Endothelial cell of umbilical vein (primary cell): ENCODE results near the gene RASSF5. TPM values are rescaled to one million over a fixed set of nuclear protein-coding genes. Genes with fewer than 3 reads are reported as not detected.

ENCODE experiments used
- BruUV-seq: library from RNA; stranded (reverse); fragments of 400-500 nt; replicated peaks from 2 replicates; lab custom pipeline; 2021; lab: Mats Ljungman, UMichigan
- CTCF ChIA-PET: fragments of 300-600, 350-600 bp; sonication (Branson Sonifier 250); formaldehyde crosslinking; loops from one replicate; lab custom pipeline; 2021; ENCODE audit warnings: antibody characterized with exemption, inconsistent platforms; lab: Charles Lee
- POLR2A ChIA-PET: fragments of 300-600, 350-600 bp; sonication (Branson Sonifier 250); formaldehyde crosslinking; loops from one replicate; lab custom pipeline; 2021; ENCODE audit warnings: antibody characterized with exemption, inconsistent platforms; lab: Charles Lee
- DNase-seq: peaks from one replicate; pipeline ENCODE4 v3.0.0-alpha.2; 2011; ENCODE audit warnings: low read depth, low spot score
- FAIRE-seq: peaks from 2 replicates; lab custom pipeline; 2011; peaks lifted over from hg19 to GRCh38; lab: Jason Lieb, UNC
- H2AFZ ChIP-seq: 2 replicates; pipeline ENCODE4 v1.6.0; 2012; ENCODE audit warnings: low read depth, low read length, control low read depth, inconsistent platforms
- H3K27ac ChIP-seq: 2 replicates; pipeline ENCODE4 v1.5.1; 2011; ENCODE audit warnings: low read depth, mild to moderate bottlenecking, control low read depth, low read length, moderate library complexity; ENCODE audit not compliant: insufficient read depth
- H3K27me3 ChIP-seq, 2 experiments: 2 replicates each; pipeline versions ENCODE4 v1.6.0 to v1.6.1; 2011; ENCODE audit warnings: low read length in 2 of 2, mixed read lengths in 1 of 2; ENCODE audit not compliant: control insufficient read depth in 2 of 2, insufficient read depth in 2 of 2
- H3K36me3 ChIP-seq, 2 experiments: 2 replicates in 1 of 2; 3 replicates in 1 of 2; pipeline ENCODE4 v1.5.1; 2011; ENCODE audit warnings: low read length in 2 of 2, mild to moderate bottlenecking in 1 of 2, moderate library complexity in 1 of 2; ENCODE audit not compliant: control insufficient read depth in 2 of 2, insufficient read depth in 2 of 2; ENCODE audit errors: extremely low read depth in 1 of 2
- H3K4me1 ChIP-seq: 3 replicates; pipeline ENCODE4 v1.5.1; 2011; ENCODE audit warnings: mild to moderate bottlenecking, low read length; ENCODE audit not compliant: control insufficient read depth, insufficient read depth; ENCODE audit errors: extremely low read depth
- H3K4me2 ChIP-seq: 2 replicates; pipeline ENCODE4 v1.6.1; 2011; ENCODE audit warnings: low read length, control low read depth, mixed read lengths; ENCODE audit not compliant: insufficient read depth
- H3K4me3 ChIP-seq, 3 experiments: fragments of 200-600 bp in 1 of 3; sonication (generic), shearing (Covaris generic) in 1 of 3; replicated peaks in 1 of 3; 2 replicates each; pipeline ENCODE4 v1.5.1; 2011 to 2016; ENCODE audit warnings: control low read depth in 3 of 3, low read length in 3 of 3, mild to moderate bottlenecking in 2 of 3, inconsistent platforms in 1 of 3, low read depth in 1 of 3, moderate library complexity in 1 of 3; ENCODE audit not compliant: insufficient read depth in 1 of 3
- H3K79me2 ChIP-seq: 2 replicates; pipeline ENCODE4 v1.6.0; 2012; ENCODE audit warnings: low read length, inconsistent platforms; ENCODE audit not compliant: control insufficient read depth, insufficient read depth
- H3K9ac ChIP-seq: replicated peaks from 2 replicates; pipeline ENCODE3; 2011; ENCODE audit warnings: low read length, control low read depth; ENCODE audit not compliant: insufficient read depth; ENCODE audit errors: extremely low read depth
- H3K9me1 ChIP-seq: replicated peaks from 3 replicates; pipeline ENCODE4 v1.6.0; 2011; ENCODE audit warnings: mild to moderate bottlenecking, low read length; ENCODE audit not compliant: control insufficient read depth, insufficient read depth; ENCODE audit errors: extremely low read depth
- H3K9me3 ChIP-seq: replicated peaks from 2 replicates; pipeline ENCODE4 v1.5.1; 2012; ENCODE audit warnings: low read length, inconsistent platforms; ENCODE audit not compliant: control insufficient read depth, insufficient read depth
- H4K20me1 ChIP-seq: replicated peaks from 2 replicates; pipeline ENCODE3; 2011; ENCODE audit warnings: mild to moderate bottlenecking, low read length; ENCODE audit not compliant: control insufficient read depth, insufficient read depth; ENCODE audit errors: extremely low read depth
- CTCF ChIP-seq, 2 donors: IDR thresholded peaks; 1 replicate in 1 of 2; 2 replicates in 1 of 2; pipeline ENCODE4 v1.5.1; 2011; ENCODE audit warnings: low read length in 2 of 2, mild to moderate bottlenecking in 2 of 2, moderate library complexity in 2 of 2, control low read depth in 1 of 2, inconsistent platforms in 1 of 2, low read depth in 1 of 2; ENCODE audit not compliant: insufficient read depth in 1 of 2; ENCODE audit errors: extremely low read depth in 1 of 2
- EZH2 ChIP-seq: IDR thresholded peaks from 2 replicates; pipeline ENCODE4 v1.6.1; 2012; ENCODE audit warnings: borderline replicate concordance, low read depth, mild to moderate bottlenecking, moderate library complexity, low read length, inconsistent platforms; ENCODE audit not compliant: severe bottlenecking
- FOS ChIP-seq: IDR thresholded peaks from 2 replicates; pipeline ENCODE4 v1.6.1; 2011; ENCODE audit warnings: mild to moderate bottlenecking, low read length, moderate library complexity, borderline replicate concordance; ENCODE audit not compliant: insufficient read depth
- GATA2 ChIP-seq: IDR thresholded peaks from 2 replicates; pipeline ENCODE4 v1.7.0; 2011; ENCODE audit warnings: low read depth, mild to moderate bottlenecking, moderate library complexity, mixed read lengths, low read length; ENCODE audit not compliant: insufficient read length, insufficient read depth
- JUN ChIP-seq: IDR thresholded peaks from 2 replicates; pipeline ENCODE4 v1.6.1; 2011; ENCODE audit warnings: borderline replicate concordance, low read depth; ENCODE audit not compliant: insufficient read length, insufficient read depth
- MYC ChIP-seq: IDR thresholded peaks from one replicate; pipeline ENCODE4 v1.6.1; 2011; ENCODE audit warnings: mild to moderate bottlenecking, low read depth, low read length
- POLR2A ChIP-seq: IDR thresholded peaks from 2 replicates; pipeline ENCODE4 v1.6.1; 2012; ENCODE audit warnings: low read depth, mild to moderate bottlenecking, control low read depth, low read length
- POLR2AphosphoS5 ChIP-seq: IDR thresholded peaks from 2 replicates; pipeline ENCODE4 v1.6.1; 2012; ENCODE audit warnings: low read depth, mild to moderate bottlenecking, control low read depth, low read length, moderate library complexity; ENCODE audit not compliant: insufficient read depth
- dilution Hi-C: fragments of 300-500 bp; cut with MboI; formaldehyde crosslinking; loops from one replicate; pipeline ENCODE4 v1.15.0; 2019; ENCODE audit warnings: low sequenced_read_pairs; ENCODE audit not compliant: extremely low pct_ligation_motif_present
- intact Hi-C: fragments of 100-400 bp; cut with micrococcal nuclease; formaldehyde crosslinking; loops from one replicate; pipeline ENCODE4 v1.10.0; 2022
- polyA plus RNA-seq, 4 experiments: library from polyadenylated mRNA; depleted of rRNA in 3 of 4; stranded (reverse) in 3 of 4; unstranded in 1 of 4; fragments of >200 nt; gene quantifications; 2 replicates each; pipeline versions ENCODE4 v1.2.1 to v1.2.3, GENCODE V29; 2011 to 2012; ENCODE audit warnings: missing spikeins in 1 of 4
- total RNA-seq: library from RNA; stranded (reverse); gene quantifications from 2 replicates; pipeline ENCODE4 v1.2.3, GENCODE V29; 2021
- TF ChIP-seq, protein P1 (sequence below): IDR thresholded peaks from 2 replicates; pipeline ENCODE4 v1.6.1; 2011; ENCODE audit not compliant: insufficient read depth, insufficient read length

The RASSF5 gene
- total and polyA plus RNA-seq, 2 donors (not counting 3 experiments of a cell fraction or from before 2014, with no cell fraction given) = 0.23 to 0.60 TPM

DNA sequence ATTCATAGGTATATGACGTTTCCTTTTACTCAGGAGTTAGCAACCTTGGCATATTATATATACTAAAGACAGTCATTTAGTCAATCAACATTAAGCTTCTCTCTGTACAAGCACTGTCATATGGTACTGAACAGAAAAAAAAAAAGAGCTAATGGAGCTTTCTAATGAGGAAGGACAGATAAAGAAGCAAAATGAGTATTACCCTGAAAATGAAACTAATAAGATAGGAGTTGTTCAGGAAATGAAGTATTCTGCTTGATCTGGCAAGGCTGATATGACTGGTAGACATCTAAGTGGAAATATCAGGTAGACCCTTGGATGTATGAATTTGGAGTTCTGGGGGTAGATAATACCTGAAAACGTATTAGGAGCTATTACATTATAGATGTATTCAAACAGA, 41.4 kb upstream of the RASSF5 start:
- no peak for FAIRE-seq
- Histone ChIP-seq H2AFZ (no peak overlapping the region), H3K79me2 (no peaks in the 10 kb centered on the region), H3K9ac (no peak overlapping the region), H3K36me3 (peaks cover 8 to 11% of the 10 kb centered on the region in 2 experiments), H3K9me1 (no peaks in the 10 kb centered on the region), H3K4me2 (no peak overlapping the region), H3K27me3 (peaks cover 0 to 1% of the 10 kb centered on the region in 2 experiments), H3K27ac (no peak overlapping the region), H3K4me3 (no peak overlapping the region), H3K4me1 (peaks cover 15% of the 10 kb centered on the region), H3K9me3 (no peaks in the 10 kb centered on the region), H4K20me1 (no peaks in the 10 kb centered on the region)
- BruUV-seq = no TSS peak
- TF ChIP-seq, protein P1, sequence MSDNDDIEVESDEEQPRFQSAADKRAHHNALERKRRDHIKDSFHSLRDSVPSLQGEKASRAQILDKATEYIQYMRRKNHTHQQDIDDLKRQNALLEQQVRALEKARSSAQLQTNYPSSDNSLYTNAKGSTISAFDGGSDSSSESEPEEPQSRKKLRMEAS = no peak
- no peak for TF ChIP-seq POLR2AphosphoS5
- TF ChIP-seq EZH2 = no peak
- TF ChIP-seq FOS = no peak
- no peak for TF ChIP-seq GATA2
- TF ChIP-seq JUN = no peak
- TF ChIP-seq MYC = no peak
- TF ChIP-seq POLR2A = no peak
- no peak for TF ChIP-seq CTCF (IDR thresholded peaks at IDR 0.05; ENCODE audit: extremely low read depth in 1 of 2, insufficient read depth in 1 of 2, low read depth in 1 of 2, low read length in 2 of 2)
- DNase-seq = no peak
- ChIA-PET POLR2A (no interaction called here), CTCF (no interaction called here)
- intact Hi-C loops (no loop called here), dilution Hi-C loops (no loop called here)
